Smooth muscle cell (in vitro differentiated cells): Measurements from ENCODE around the gene MYH10. TPM values are rescaled to one million over a fixed set of nuclear protein-coding genes. Genes with fewer than 3 reads are reported as not detected.

ENCODE experiments used
- DNase-seq: peaks from one replicate; lab custom pipeline; 2025; ENCODE audit not compliant: unreplicated experiment; lab: John Stamatoyannopoulos, UW
- H2AFZ ChIP-seq: fragments of 200-600 bp; sonication (generic); 2 replicates; pipeline ENCODE4 v1.6.0; 2016; ENCODE audit warnings: antibody characterized with exemption, low read depth, mild to moderate bottlenecking
- H3F3A ChIP-seq: fragments of 200-600 bp; sonication (generic); 2 replicates; pipeline ENCODE4 v1.6.0; 2017; ENCODE audit warnings: antibody characterized with exemption, low read depth
- H3K27ac ChIP-seq: fragments of 200-600 bp; sonication (generic); 2 replicates; pipeline ENCODE4 v1.5.1; 2016; ENCODE audit warnings: low read depth, mild to moderate bottlenecking
- H3K27me3 ChIP-seq: fragments of 200-600 bp; sonication (generic); 2 replicates; pipeline ENCODE4 v1.6.1; 2016; ENCODE audit warnings: low read depth, mild to moderate bottlenecking
- H3K36me3 ChIP-seq: fragments of 200-600 bp; sonication (generic); 2 replicates; pipeline ENCODE4 v1.5.1; 2016; ENCODE audit warnings: low read depth
- H3K4me1 ChIP-seq: fragments of 200-600 bp; sonication (generic); 2 replicates; pipeline ENCODE4 v1.5.1; 2016; ENCODE audit warnings: low read depth
- H3K4me2 ChIP-seq: fragments of 200-600 bp; sonication (generic); 2 replicates; pipeline ENCODE4 v1.6.0; 2016; ENCODE audit warnings: mild to moderate bottlenecking
- H3K4me3 ChIP-seq: fragments of 200-600 bp; sonication (generic); 2 replicates; pipeline ENCODE4 v1.5.1; 2016; ENCODE audit warnings: mild to moderate bottlenecking
- H3K79me2 ChIP-seq: fragments of 200-600 bp; sonication (generic); 2 replicates; pipeline ENCODE4 v1.6.0; 2016; ENCODE audit warnings: low read depth, mild to moderate bottlenecking
- H3K9ac ChIP-seq: fragments of 200-600 bp; sonication (generic); 2 replicates; pipeline ENCODE4 v1.6.0; 2016; ENCODE audit warnings: low read depth
- H3K9me3 ChIP-seq: fragments of 200-600 bp; sonication (generic); replicated peaks from 2 replicates; pipeline ENCODE4 v1.5.1; 2016; ENCODE audit warnings: low read depth
- H4K20me1 ChIP-seq: fragments of 200-600 bp; sonication (generic); 2 replicates; pipeline ENCODE4 v1.6.0; 2016; ENCODE audit warnings: low read depth
- CTCF ChIP-seq: fragments of 200-600 bp; sonication (generic); IDR thresholded peaks from 2 replicates; pipeline ENCODE4 v1.5.1; 2017; ENCODE audit warnings: borderline replicate concordance, mild to moderate bottlenecking, antibody characterized with exemption; ENCODE audit not compliant: insufficient read depth, poor library complexity, severe bottlenecking
- WGBS: methylation state at CpG from one replicate; pipeline ENCODE4 v1.1.7; 2016; ENCODE audit warnings: low lambda C conversion rate; 5-methylcytosine and 5-hydroxymethylcytosine counted together
- polyA plus RNA-seq: library from polyadenylated mRNA; unstranded; fragments of >200 nt; fragmentation: Nextera tagmentation; extraction: Ambion mirVana; gene quantifications from 2 replicates; pipeline ENCODE4 v1.2.1, GENCODE V29; 2016
- total RNA-seq: library from RNA; depleted of rRNA; stranded (reverse); fragments of >200 nt; gene quantifications from 2 replicates; pipeline ENCODE4 v1.2.3, GENCODE V29; 2014

MYH10 gene
- total and polyA plus RNA-seq, 2 experiments from 2014 or later: 112 to 146 TPM

- no peaks in the 10 kb centered on the region for H3K4me1 ChIP-seq
- H3F3A ChIP-seq: peaks cover 46% of the 10 kb centered on the region
- DNase-seq: no peak
- TF ChIP-seq CTCF: no peak
- no peak overlapping the region for H3K4me2 ChIP-seq
- H3K27ac ChIP-seq: no peak overlapping the region
- H3K27me3 ChIP-seq: no peaks in the 10 kb centered on the region
- no peak overlapping the region for H2AFZ ChIP-seq
- peaks cover 85% of the 10 kb centered on the region for H4K20me1 ChIP-seq
- H3K9me3 ChIP-seq: no peaks in the 10 kb centered on the region
- WGBS: 94% methylated on average over 16 of the region's 16 CpGs
- H3K4me3 ChIP-seq: no peak overlapping the region
- H3K9ac ChIP-seq: no peak overlapping the region
- no peaks in the 10 kb centered on the region for H3K79me2 ChIP-seq
- H3K36me3 ChIP-seq: peaks cover 11% of the 10 kb centered on the region
Observed at GRCh38 chr17:8475781-8476180, 154.7 kb downstream of the MYH10 start.

- H3K4me3 ChIP-seq: no peak overlapping the region
- H3F3A ChIP-seq: peaks cover 45% of the 10 kb centered on the region
- no peak for DNase-seq
- H4K20me1 ChIP-seq: peaks cover 91% of the 10 kb centered on the region
- H2AFZ ChIP-seq: no peak overlapping the region
- H3K4me1 ChIP-seq: no peaks in the 10 kb centered on the region
- WGBS: 97% methylated on average over 9 of the region's 9 CpGs
- no peaks in the 10 kb centered on the region for H3K27me3 ChIP-seq
- no peaks in the 10 kb centered on the region for H3K9me3 ChIP-seq
- no peak for TF ChIP-seq CTCF
- peaks cover 11% of the 10 kb centered on the region for H3K36me3 ChIP-seq
- no peak overlapping the region for H3K27ac ChIP-seq
- no peak overlapping the region for H3K9ac ChIP-seq
- no peaks in the 10 kb centered on the region for H3K79me2 ChIP-seq
- H3K4me2 ChIP-seq: no peak overlapping the region
Observed at GRCh38 chr17:8475227-8475626, 155.3 kb downstream of the MYH10 start.

- DNase-seq: no peak
- no peaks in the 10 kb centered on the region for H3K27me3 ChIP-seq
- H3F3A ChIP-seq: peaks cover 45% of the 10 kb centered on the region
- H4K20me1 ChIP-seq: peaks cover 93% of the 10 kb centered on the region
- H2AFZ ChIP-seq: no peak overlapping the region
- H3K79me2 ChIP-seq: no peaks in the 10 kb centered on the region
- 93% methylated on average over 15 of the region's 15 CpGs for WGBS
- H3K4me1 ChIP-seq: no peaks in the 10 kb centered on the region
- TF ChIP-seq CTCF: no peak
- H3K4me3 ChIP-seq: no peak overlapping the region
- no peaks in the 10 kb centered on the region for H3K9me3 ChIP-seq
- no peak overlapping the region for H3K4me2 ChIP-seq
- H3K36me3 ChIP-seq: peaks cover 11% of the 10 kb centered on the region
- no peak overlapping the region for H3K9ac ChIP-seq
- no peak overlapping the region for H3K27ac ChIP-seq
Observed at GRCh38 chr17:8474826-8475225, 155.7 kb downstream of the MYH10 start.

- Histone ChIP-seq H3K27ac (no peak overlapping the region), H3K4me3 (no peak overlapping the region), H3K36me3 (peaks cover 6% of the 10 kb centered on the region), H3K27me3 (no peaks in the 10 kb centered on the region), H3K79me2 (peaks cover 7% of the 10 kb centered on the region), H3K4me2 (no peak overlapping the region), H4K20me1 (peaks cover 98% of the 10 kb centered on the region), H3K4me1 (no peaks in the 10 kb centered on the region), H2AFZ (no peak overlapping the region), H3K9ac (no peak overlapping the region), H3F3A (peaks cover 36% of the 10 kb centered on the region), H3K9me3 (no peaks in the 10 kb centered on the region)
- DNase-seq: no peak
- TF ChIP-seq CTCF: no peak
- WGBS: 97% methylated on average over 13 of the region's 13 CpGs
Observed at GRCh38 chr17:8473451-8474192, 156.9 kb downstream of the MYH10 start.
